Astrocyte (in vitro differentiated cells and primary cell): ENCODE results near the gene SLC16A7. TPM values are rescaled to one million over a fixed set of nuclear protein-coding genes. Genes with fewer than 3 reads are reported as not detected.

ENCODE experiments used
- DNase-seq: peaks from one replicate; pipeline ENCODE4 v3.0.0-alpha.2; 2010; ENCODE audit warnings: low read depth
- FAIRE-seq: peaks from 2 replicates; lab custom pipeline; 2011; peaks lifted over from hg19 to GRCh38; lab: Jason Lieb, UNC
- H2AFZ ChIP-seq: 2 replicates; pipeline ENCODE4 v1.6.0; 2012; ENCODE audit warnings: low read depth, low read length, inconsistent platforms
- H3K27ac ChIP-seq: 2 replicates; pipeline ENCODE4 v1.5.1; 2011; ENCODE audit warnings: low read depth, low read length, inconsistent platforms
- H3K27me3 ChIP-seq: 2 replicates; pipeline ENCODE4 v1.6.0; 2011; ENCODE audit warnings: low read length, inconsistent platforms; ENCODE audit not compliant: insufficient read depth
- H3K36me3 ChIP-seq: 2 replicates; pipeline ENCODE4 v1.5.1; 2011; ENCODE audit warnings: low read length, inconsistent platforms; ENCODE audit not compliant: insufficient read depth
- H3K4me1 ChIP-seq: 2 replicates; pipeline ENCODE4 v1.5.1; 2011; ENCODE audit warnings: low read length, inconsistent platforms; ENCODE audit not compliant: insufficient read depth
- H3K4me2 ChIP-seq: 2 replicates; pipeline ENCODE4 v1.6.0; 2012; ENCODE audit warnings: low read length, inconsistent platforms
- H3K4me3 ChIP-seq: 2 replicates; pipeline ENCODE4 v1.5.1; 2011; ENCODE audit warnings: low read depth, mild to moderate bottlenecking, low read length, inconsistent platforms; ENCODE audit not compliant: insufficient read depth
- H3K79me2 ChIP-seq: 2 replicates; pipeline ENCODE4 v1.6.0; 2012; ENCODE audit warnings: mild to moderate bottlenecking, low read length, inconsistent platforms; ENCODE audit not compliant: insufficient read depth
- H3K9ac ChIP-seq: 2 replicates; pipeline ENCODE4 v1.6.0; 2012; ENCODE audit warnings: mild to moderate bottlenecking, low read length, inconsistent platforms
- H3K9me3 ChIP-seq: 2 replicates; pipeline ENCODE4 v1.5.1; 2012; ENCODE audit warnings: low read depth, mild to moderate bottlenecking, low read length, inconsistent platforms; ENCODE audit not compliant: insufficient read depth
- H4K20me1 ChIP-seq: 2 replicates; pipeline ENCODE4 v1.6.0; 2012; ENCODE audit warnings: low read length, inconsistent platforms; ENCODE audit not compliant: insufficient read depth
- H3K27ac Mint-ChIP-seq: one replicate; pipeline ENCODE4 v1.8.0; 2021; ENCODE audit warnings: mild to moderate bottlenecking, mixed read lengths; ENCODE audit not compliant: unreplicated experiment
- H3K27me3 Mint-ChIP-seq: one replicate; pipeline ENCODE4 v1.8.0; 2021; ENCODE audit warnings: low read depth, mixed read lengths; ENCODE audit not compliant: unreplicated experiment
- H3K36me3 Mint-ChIP-seq: one replicate; pipeline ENCODE4 v1.8.0; 2021; ENCODE audit warnings: low read depth, mixed read lengths; ENCODE audit not compliant: unreplicated experiment
- H3K4me1 Mint-ChIP-seq: one replicate; pipeline ENCODE4 v1.8.0; 2021; ENCODE audit warnings: low read depth, mixed read lengths; ENCODE audit not compliant: unreplicated experiment
- H3K4me3 Mint-ChIP-seq: one replicate; pipeline ENCODE4 v1.8.0; 2021; ENCODE audit warnings: mild to moderate bottlenecking, moderate library complexity, mixed read lengths; ENCODE audit not compliant: unreplicated experiment
- H3K9me3 Mint-ChIP-seq: one replicate; pipeline ENCODE4 v1.8.0; 2021; ENCODE audit warnings: mild to moderate bottlenecking, mixed read lengths; ENCODE audit not compliant: unreplicated experiment
- CTCF ChIP-seq: IDR thresholded peaks from 2 replicates; pipeline ENCODE4 v1.5.1; 2011; ENCODE audit warnings: low read depth, mild to moderate bottlenecking, inconsistent platforms, low read length, moderate library complexity; ENCODE audit not compliant: insufficient read depth
- EZH2 ChIP-seq: IDR thresholded peaks from 2 replicates; pipeline ENCODE4 v1.6.1; 2012; ENCODE audit warnings: mild to moderate bottlenecking, low read length, inconsistent platforms; ENCODE audit not compliant: insufficient read depth
- total RNA-seq: library from RNA; stranded (reverse); gene quantifications from 2 replicates; pipeline ENCODE4 v1.2.1, GENCODE V29; 2021

The SLC16A7 gene
- total RNA-seq, 1 donor from 2014 or later: 4.5 TPM

- Histone ChIP-seq H4K20me1 (no peaks in the 10 kb centered on the region), H3K4me3 (no peak overlapping the region), H3K36me3 (no peaks in the 10 kb centered on the region), H3K9me3 (no peaks in the 10 kb centered on the region), H3K27ac (no peak overlapping the region), H3K27me3 (no peaks in the 10 kb centered on the region), H3K4me1 (no peaks in the 10 kb centered on the region), H3K79me2 (no peaks in the 10 kb centered on the region), H2AFZ (no peak overlapping the region), H3K9ac (no peak overlapping the region), H3K4me2 (no peak overlapping the region)
- no peak overlapping the region for H3K27ac Mint-ChIP-seq
- no peaks in the 10 kb centered on the region for H3K27me3 Mint-ChIP-seq
- DNase-seq: no peak
- no peak for TF ChIP-seq CTCF
- no peak for TF ChIP-seq EZH2
- no peak overlapping the region for H3K4me3 Mint-ChIP-seq
- FAIRE-seq: no peak
- no peaks in the 10 kb centered on the region for H3K4me1 Mint-ChIP-seq
- H3K36me3 Mint-ChIP-seq: no peaks in the 10 kb centered on the region
- no peaks in the 10 kb centered on the region for H3K9me3 Mint-ChIP-seq
Measured at GRCh38 chr12:59812716-59813115, 216.9 kb downstream of the SLC16A7 start.

- Histone ChIP-seq H3K4me2 (no peak overlapping the region), H3K4me1 (no peaks in the 10 kb centered on the region), H3K9me3 (no peaks in the 10 kb centered on the region), H3K79me2 (no peaks in the 10 kb centered on the region), H3K27me3 (no peaks in the 10 kb centered on the region), H3K36me3 (no peaks in the 10 kb centered on the region), H3K4me3 (no peak overlapping the region), H2AFZ (no peak overlapping the region), H3K9ac (no peak overlapping the region), H4K20me1 (no peaks in the 10 kb centered on the region), H3K27ac (no peak overlapping the region)
- DNase-seq: peak; percentile 39
- no peaks in the 10 kb centered on the region for H3K27me3 Mint-ChIP-seq
- no peaks in the 10 kb centered on the region for H3K4me1 Mint-ChIP-seq
- peak; percentile 43 for FAIRE-seq
- H3K27ac Mint-ChIP-seq: no peak overlapping the region
- no peaks in the 10 kb centered on the region for H3K9me3 Mint-ChIP-seq
- H3K4me3 Mint-ChIP-seq: no peak overlapping the region
- no peaks in the 10 kb centered on the region for H3K36me3 Mint-ChIP-seq
- no peak for TF ChIP-seq CTCF
Measured at GRCh38 chr12:59820594-59821011, 224.8 kb downstream of the SLC16A7 start.

GRCh38 chr12:59823567-59823966 is 227.7 kb downstream of the SLC16A7 start:
- no peak overlapping the region for H3K4me2 ChIP-seq
- H3K36me3 ChIP-seq: no peaks in the 10 kb centered on the region
- TF ChIP-seq EZH2: no peak
- no peak for TF ChIP-seq CTCF
- no peak overlapping the region for H3K27ac Mint-ChIP-seq
- H3K4me3 ChIP-seq: no peak overlapping the region
- DNase-seq (no peak), FAIRE-seq (no peak)
- peaks cover 3% of the 10 kb centered on the region for H3K4me1 Mint-ChIP-seq
- H3K4me3 Mint-ChIP-seq: no peak overlapping the region
- no peaks in the 10 kb centered on the region for H3K36me3 Mint-ChIP-seq
- H2AFZ ChIP-seq: no peak overlapping the region
- no peaks in the 10 kb centered on the region for H3K4me1 ChIP-seq
- no peaks in the 10 kb centered on the region for H4K20me1 ChIP-seq
- no peaks in the 10 kb centered on the region for H3K27me3 Mint-ChIP-seq
- H3K79me2 ChIP-seq: no peaks in the 10 kb centered on the region
- H3K27ac ChIP-seq: no peak overlapping the region
- H3K27me3 ChIP-seq: no peaks in the 10 kb centered on the region
- no peaks in the 10 kb centered on the region for H3K9me3 Mint-ChIP-seq
- H3K9ac ChIP-seq: no peak overlapping the region
- no peaks in the 10 kb centered on the region for H3K9me3 ChIP-seq
